ENCODE measurements around the gene TNPO1. TPM values are rescaled to one million over a fixed set of nuclear protein-coding genes. Genes with fewer than 3 reads are reported as not detected.

Gene TNPO1

DNA sequence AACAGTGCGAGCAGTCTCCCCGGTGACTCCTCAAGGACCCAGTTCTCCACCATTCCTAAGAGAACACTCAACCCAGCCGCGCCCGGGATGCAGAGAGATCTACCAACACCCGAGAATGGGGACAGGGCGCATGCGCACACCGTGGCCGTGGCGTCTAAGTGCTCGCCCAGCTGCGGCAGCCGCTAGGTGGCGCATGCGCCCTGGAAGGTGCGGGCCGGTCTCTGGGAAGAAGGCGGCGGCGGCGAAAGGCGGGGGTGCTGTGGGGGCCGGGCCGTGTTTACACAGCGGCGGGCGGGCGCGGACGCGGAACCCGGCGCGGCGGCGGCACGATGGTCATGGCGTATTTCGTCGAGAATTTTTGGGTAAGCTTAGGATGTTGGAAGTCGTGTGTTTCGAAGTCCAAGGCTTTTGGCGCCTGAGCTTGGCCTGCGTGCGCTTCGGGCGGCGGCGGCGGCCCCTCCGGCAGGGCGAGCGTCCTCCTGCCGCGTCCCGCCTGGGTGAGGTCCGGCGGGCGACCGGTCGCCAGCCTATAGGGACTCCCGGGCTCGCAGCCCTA, 139.4 kb downstream of the TNPO1 start, which contains the start of gene FCHO2:
Gene FCHO2 (plus strand): TSS at position 274 of the 556 bp plus-strand sequence. CDS start 56 bp downstream, at position 330.
- H4K5ac ChIP-seq (ENCODE audit: low read length) = no peak within 1 kb of the TSS
- peak within 1 kb of the TSS; percentile 12 for H2BK5ac ChIP-seq (ENCODE audit: low read length)
- no peak within 1 kb of the TSS for H2BK120ac ChIP-seq (ENCODE audit: low read depth, low read length)
- WGBS (ENCODE audit: extremely low coverage, insufficient coverage, low lambda C conversion rate) = no CpG with 5 or more reads among the region's 64 CpGs
- H3K18ac ChIP-seq (ENCODE audit: low read length) = peak within 1 kb of the TSS; percentile 95
- H3K4me3 ChIP-seq (ENCODE audit: low read length) = peak within 1 kb of the TSS; percentile 75
- H3K79me2 ChIP-seq (ENCODE audit: control insufficient read depth, insufficient read depth, low read length) = peaks cover 3% of the 10 kb centered on the region
- DNase-seq = peak; percentile 97
- H3K9ac ChIP-seq (ENCODE audit: low read length) = peak within 1 kb of the TSS; percentile 85
- H3K4ac ChIP-seq (ENCODE audit: low read depth, low read length) = peak within 1 kb of the TSS; percentile 71
- peak within 1 kb of the TSS; percentile 93 for H3K56ac ChIP-seq (ENCODE audit: low read length)
- H3K4me2 ChIP-seq (ENCODE audit: low read length) = peak within 1 kb of the TSS; percentile 79
- H3K27me3 ChIP-seq (ENCODE audit: insufficient read depth, low read length, poor library complexity) = no peaks in the 10 kb centered on the region
- H4K8ac ChIP-seq (ENCODE audit: low read depth, low read length) = peak within 1 kb of the TSS; percentile 88
- peak within 1 kb of the TSS; percentile 88 for H3K27ac ChIP-seq (ENCODE audit: low read depth, low read length)
- H3K23ac ChIP-seq (ENCODE audit: low read length) = no peak within 1 kb of the TSS
- no peaks in the 10 kb centered on the region for H3K36me3 ChIP-seq (ENCODE audit: control insufficient read depth, insufficient read depth, low read length)
- H2AK5ac ChIP-seq (ENCODE audit: low read length) = no peak within 1 kb of the TSS
- no peaks in the 10 kb centered on the region for H3K79me1 ChIP-seq (ENCODE audit: low read length)
- peaks cover 2% of the 10 kb centered on the region for H3K4me1 ChIP-seq (ENCODE audit: control insufficient read depth, low read depth, low read length)
- H2BK15ac ChIP-seq (replicated peaks; ENCODE audit: low read depth) = no peak within 1 kb of the TSS

DNA sequence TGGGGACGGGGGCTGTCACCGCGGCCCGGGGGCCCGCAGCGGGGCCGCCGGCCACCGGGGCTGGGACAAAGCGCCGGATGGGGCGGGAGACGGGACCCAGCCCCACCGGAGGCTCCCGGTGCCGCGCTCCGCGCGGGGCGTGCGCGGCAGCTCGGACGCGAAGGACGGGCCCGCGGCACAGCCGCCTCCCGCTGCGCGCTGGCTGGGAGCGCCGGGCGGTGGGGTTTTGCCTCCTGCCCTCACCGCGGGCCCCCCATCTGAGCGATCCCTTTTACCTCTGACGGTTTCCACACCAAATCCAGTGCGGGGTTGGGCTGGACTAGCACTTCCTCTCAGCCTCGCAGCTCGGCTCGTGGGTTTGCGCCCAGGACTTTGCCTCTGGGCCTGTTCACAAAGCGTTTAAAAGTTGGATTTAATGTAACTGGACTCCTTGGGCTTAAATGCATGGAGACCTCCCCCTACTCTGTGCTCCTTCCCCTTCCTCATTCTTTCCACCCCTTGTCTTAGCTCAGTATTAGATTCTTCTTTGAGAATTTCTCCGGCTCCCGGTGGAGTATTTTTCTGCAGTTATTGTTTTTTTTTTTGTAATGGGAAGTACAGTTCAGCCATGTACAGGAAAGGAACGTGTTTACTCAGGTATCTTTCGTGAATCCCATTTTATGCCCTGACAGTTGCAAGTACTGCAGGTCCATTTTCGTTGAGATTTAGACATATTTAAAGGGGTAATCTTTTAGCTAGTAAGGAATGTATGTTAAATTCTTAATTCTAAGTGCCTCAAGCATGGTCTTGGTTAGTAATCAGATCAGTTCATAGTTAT, 140.1 kb downstream of the TNPO1 start:
- Histone ChIP-seq H2AK5ac (ENCODE audit: low read length) (no peak overlapping the region), H4K8ac (ENCODE audit: low read depth, low read length) (peak overlapping the region; percentile 88), H2BK15ac (replicated peaks; ENCODE audit: low read depth) (no peak overlapping the region), H3K79me2 (ENCODE audit: control insufficient read depth, insufficient read depth, low read length) (peaks cover 3% of the 10 kb centered on the region), H3K27me3 (ENCODE audit: insufficient read depth, low read length, poor library complexity) (no peaks in the 10 kb centered on the region), H3K4me2 (ENCODE audit: low read length) (peak overlapping the region; percentile 79), H2BK120ac (ENCODE audit: low read depth, low read length) (no peak overlapping the region), H3K27ac (ENCODE audit: low read depth, low read length) (peak overlapping the region; percentile 68), H3K56ac (ENCODE audit: low read length) (peak overlapping the region; percentile 93), H4K5ac (ENCODE audit: low read length) (no peak overlapping the region), H2BK5ac (ENCODE audit: low read length) (no peak overlapping the region), H3K36me3 (ENCODE audit: control insufficient read depth, insufficient read depth, low read length) (no peaks in the 10 kb centered on the region), H3K4ac (ENCODE audit: low read depth, low read length) (peak overlapping the region; percentile 71), H3K23ac (ENCODE audit: low read length) (no peak overlapping the region), H3K18ac (ENCODE audit: low read length) (peak overlapping the region; percentile 95), H3K79me1 (ENCODE audit: low read length) (no peaks in the 10 kb centered on the region), H3K4me1 (ENCODE audit: control insufficient read depth, low read depth, low read length) (peaks cover 2% of the 10 kb centered on the region), H3K4me3 (ENCODE audit: low read length) (peak overlapping the region; percentile 75), H3K9ac (ENCODE audit: low read length) (peak overlapping the region; percentile 85)
- no CpG with 5 or more reads among the region's 51 CpGs for WGBS (ENCODE audit: extremely low coverage, insufficient coverage, low lambda C conversion rate)
- DNase-seq = peak; percentile 55

DNA sequence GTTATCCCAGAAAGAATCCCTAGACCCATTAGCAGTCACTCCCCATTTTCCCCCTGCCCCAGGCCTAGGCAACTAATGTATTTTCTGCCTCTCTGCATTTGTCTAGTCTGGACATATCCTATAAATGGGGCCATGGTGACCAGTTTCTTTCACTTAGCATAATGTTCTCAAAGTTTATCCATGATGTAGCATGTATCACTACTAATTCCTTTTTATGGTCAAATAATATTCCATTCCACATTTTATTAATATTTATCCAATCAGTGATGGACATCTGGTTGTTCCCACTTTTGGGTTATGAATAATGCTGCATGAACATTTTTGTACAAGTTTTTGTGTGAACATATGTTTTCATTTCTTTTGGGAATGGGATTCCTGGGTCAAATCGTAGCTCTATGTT, 140.9 kb downstream of the TNPO1 start:
- no peaks in the 10 kb centered on the region for H3K36me3 ChIP-seq (ENCODE audit: control insufficient read depth, insufficient read depth, low read length)
- peaks cover 3% of the 10 kb centered on the region for H3K79me2 ChIP-seq (ENCODE audit: control insufficient read depth, insufficient read depth, low read length)
- H3K4me2 ChIP-seq (ENCODE audit: low read length) = no peak overlapping the region
- H3K9ac ChIP-seq (ENCODE audit: low read length) = no peak overlapping the region
- no peak overlapping the region for H4K8ac ChIP-seq (ENCODE audit: low read depth, low read length)
- DNase-seq = no peak
- peak overlapping the region; percentile 51 for H3K18ac ChIP-seq (ENCODE audit: low read length)
- H3K79me1 ChIP-seq (ENCODE audit: low read length) = no peaks in the 10 kb centered on the region
- no peak overlapping the region for H3K56ac ChIP-seq (ENCODE audit: low read length)
- H3K4me1 ChIP-seq (ENCODE audit: control insufficient read depth, low read depth, low read length) = peaks cover 2% of the 10 kb centered on the region
- no peak overlapping the region for H2AK5ac ChIP-seq (ENCODE audit: low read length)
- no peak overlapping the region for H2BK120ac ChIP-seq (ENCODE audit: low read depth, low read length)
- no peak overlapping the region for H3K27ac ChIP-seq (ENCODE audit: low read depth, low read length)
- no peak overlapping the region for H3K4ac ChIP-seq (ENCODE audit: low read depth, low read length)
- no peak overlapping the region for H3K4me3 ChIP-seq (ENCODE audit: low read length)
- H3K27me3 ChIP-seq (ENCODE audit: insufficient read depth, low read length, poor library complexity) = no peaks in the 10 kb centered on the region
- H4K5ac ChIP-seq (ENCODE audit: low read length) = no peak overlapping the region
- no peak overlapping the region for H2BK5ac ChIP-seq (ENCODE audit: low read length)
- no CpG with 5 or more reads among the region's 1 CpG for WGBS (ENCODE audit: extremely low coverage, insufficient coverage, low lambda C conversion rate)
- H3K23ac ChIP-seq (ENCODE audit: low read length) = no peak overlapping the region
- H2BK15ac ChIP-seq (replicated peaks; ENCODE audit: low read depth) = no peak overlapping the region

DNA sequence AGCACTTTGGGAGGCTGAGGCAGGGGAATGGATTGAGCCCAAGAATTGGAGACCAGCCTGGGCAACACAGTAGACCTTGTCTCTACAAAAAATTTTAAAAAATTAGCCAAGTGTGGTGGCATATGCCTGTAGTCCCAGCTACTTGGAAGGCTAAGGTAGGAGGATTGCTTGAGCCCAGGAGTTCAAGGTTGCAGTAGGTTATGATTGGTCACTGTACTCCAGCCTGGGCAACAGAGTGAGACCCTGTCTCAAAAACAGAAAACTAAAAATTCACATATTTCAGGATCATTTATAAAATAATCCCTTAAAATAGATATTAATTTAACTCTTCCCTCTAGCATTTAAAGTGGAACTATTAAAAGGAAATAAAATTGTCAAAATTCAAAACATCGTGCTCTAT, 142.8 kb downstream of the TNPO1 start:
- H3K79me1 ChIP-seq (ENCODE audit: low read length) = no peaks in the 10 kb centered on the region
- H2BK120ac ChIP-seq (ENCODE audit: low read depth, low read length) = no peak overlapping the region
- H3K4me3 ChIP-seq (ENCODE audit: low read length) = no peak overlapping the region
- H3K27ac ChIP-seq (ENCODE audit: low read depth, low read length) = no peak overlapping the region
- no peaks in the 10 kb centered on the region for H3K36me3 ChIP-seq (ENCODE audit: control insufficient read depth, insufficient read depth, low read length)
- H3K4me2 ChIP-seq (ENCODE audit: low read length) = no peak overlapping the region
- peaks cover 3% of the 10 kb centered on the region for H3K79me2 ChIP-seq (ENCODE audit: control insufficient read depth, insufficient read depth, low read length)
- no peak overlapping the region for H4K5ac ChIP-seq (ENCODE audit: low read length)
- H3K4ac ChIP-seq (ENCODE audit: low read depth, low read length) = no peak overlapping the region
- H3K4me1 ChIP-seq (ENCODE audit: control insufficient read depth, low read depth, low read length) = no peaks in the 10 kb centered on the region
- H3K9ac ChIP-seq (ENCODE audit: low read length) = no peak overlapping the region
- H3K27me3 ChIP-seq (ENCODE audit: insufficient read depth, low read length, poor library complexity) = no peaks in the 10 kb centered on the region
- H3K23ac ChIP-seq (ENCODE audit: low read length) = no peak overlapping the region
- no peak overlapping the region for H2BK5ac ChIP-seq (ENCODE audit: low read length)
- no peak overlapping the region for H3K18ac ChIP-seq (ENCODE audit: low read length)
- H4K8ac ChIP-seq (ENCODE audit: low read depth, low read length) = no peak overlapping the region
- H3K56ac ChIP-seq (ENCODE audit: low read length) = no peak overlapping the region
- no peak for DNase-seq
- no CpG with 5 or more reads among the region's 1 CpG for WGBS (ENCODE audit: extremely low coverage, insufficient coverage, low lambda C conversion rate)
- no peak overlapping the region for H2BK15ac ChIP-seq (replicated peaks; ENCODE audit: low read depth)
- H2AK5ac ChIP-seq (ENCODE audit: low read length) = no peak overlapping the region

Small RNA genes within 50 kb of the gene (small RNA-seq; reads per million reads assigned to genes)
- gene MIR4804 (ENCODE audit: insufficient read depth) = not detected
- gene RF00019 (ENCODE audit: insufficient read depth) = not detected
